ENCODE measurements around the gene NFIA. TPM values are rescaled to one million over a fixed set of nuclear protein-coding genes. Genes with fewer than 3 reads are reported as not detected.

The NFIA gene
- polyA plus RNA-seq, 3 donors: 1.4 to 5.3 (median 2.4) TPM

DNA sequence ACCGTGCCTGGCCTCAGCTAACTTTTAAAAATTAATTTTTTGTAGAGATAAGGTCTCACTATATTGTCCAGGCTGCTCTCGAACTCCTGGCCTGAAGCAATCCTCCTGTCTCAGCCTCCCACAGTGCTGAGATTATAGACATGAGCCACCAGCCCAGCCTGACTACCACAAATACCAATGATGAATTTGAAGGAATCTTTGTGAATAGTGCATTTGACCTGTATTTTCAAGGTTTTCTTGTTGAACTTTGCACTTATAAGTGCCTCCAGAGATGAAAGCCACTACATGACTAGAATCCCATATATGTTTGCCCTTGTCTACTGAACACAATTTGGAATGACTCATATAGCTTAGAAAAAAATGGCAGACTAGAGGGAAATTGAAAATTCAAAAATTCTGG, 297.3 kb downstream of the NFIA start:
- intact Hi-C loops (cut with micrococcal nuclease): no loop called here
- no peaks in the 10 kb centered on the region for H3K27me3 Mint-ChIP-seq (ENCODE audit: low read depth in 3 of 3)

DNA sequence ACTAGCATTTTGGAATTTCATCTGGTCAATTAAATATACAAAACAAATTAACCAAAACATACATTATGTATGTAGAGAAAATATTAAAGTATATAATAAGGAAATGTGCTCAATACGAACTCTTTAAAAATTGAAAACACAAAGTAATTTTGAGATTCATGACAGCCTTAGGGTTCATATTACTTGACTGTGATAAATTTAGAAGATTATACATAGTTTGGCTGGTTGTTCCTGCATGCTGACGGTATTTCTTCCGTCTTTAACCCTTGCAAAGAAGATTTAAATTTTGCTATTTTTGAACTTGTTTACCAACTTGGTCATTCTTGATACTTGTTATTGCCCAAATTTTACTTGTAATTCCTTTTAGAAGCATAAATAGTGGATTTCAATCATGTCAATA, 298.2 kb downstream of the NFIA start:
- Histone ChIP-seq H3K4me2 (replicated peaks; ENCODE audit: extremely low read depth, low read length, poor library complexity, severe bottlenecking) (no peak overlapping the region), H2AFZ (ENCODE audit: insufficient read depth, low read depth, low read length, poor library complexity, severe bottlenecking) (no peak overlapping the region), H3K27ac (ENCODE audit: low read depth in 1 of 2, low read length in 2 of 2) (no peak overlapping the region), H3K9me3 (replicated peaks in 1 of 2; ENCODE audit: control insufficient read depth in 1 of 2, insufficient read depth in 1 of 2, low read length in 2 of 2) (no peaks in the 10 kb centered on the region), H3K27me3 (ENCODE audit: control insufficient read depth in 2 of 2, insufficient read depth in 2 of 2, low read length in 2 of 2) (no peaks in the 10 kb centered on the region), H3K9ac (ENCODE audit: insufficient read depth, low read length, poor library complexity, severe bottlenecking) (no peak overlapping the region), H3K4me3 (replicated peaks in 1 of 3; ENCODE audit: low read depth in 2 of 3, low read length in 3 of 3) (no peak overlapping the region), H4K20me1 (ENCODE audit: insufficient read depth, low read length) (no peaks in the 10 kb centered on the region), H3K36me3 (replicated peaks in 1 of 2; ENCODE audit: control insufficient read depth in 1 of 2, insufficient read depth in 2 of 2, low read length in 2 of 2) (peaks cover 0 to 7% of the 10 kb centered on the region in 2 donors), H3K79me2 (ENCODE audit: insufficient read depth, low read length) (no peaks in the 10 kb centered on the region), H3K4me1 (ENCODE audit: control insufficient read depth in 1 of 2, insufficient read depth in 2 of 2, low read length in 2 of 2) (no peaks in the 10 kb centered on the region)
- Mint-ChIP-seq H3K27ac (no peak overlapping the region), H3K27me3 (ENCODE audit: low read depth in 3 of 3) (no peaks in the 10 kb centered on the region), H3K9me3 (no peaks in the 10 kb centered on the region), H3K4me1 (peaks cover 2% of the 10 kb centered on the region), H3K36me3 (peaks cover 10 to 16% of the 10 kb centered on the region in 2 donors), H3K4me3 (no peak overlapping the region)
- no CpG with 5 or more reads among the region's 3 CpGs for WGBS (ENCODE audit: insufficient coverage)
- intact Hi-C loops (cut with micrococcal nuclease): no loop called here
- TF ChIP-seq, protein P1, sequence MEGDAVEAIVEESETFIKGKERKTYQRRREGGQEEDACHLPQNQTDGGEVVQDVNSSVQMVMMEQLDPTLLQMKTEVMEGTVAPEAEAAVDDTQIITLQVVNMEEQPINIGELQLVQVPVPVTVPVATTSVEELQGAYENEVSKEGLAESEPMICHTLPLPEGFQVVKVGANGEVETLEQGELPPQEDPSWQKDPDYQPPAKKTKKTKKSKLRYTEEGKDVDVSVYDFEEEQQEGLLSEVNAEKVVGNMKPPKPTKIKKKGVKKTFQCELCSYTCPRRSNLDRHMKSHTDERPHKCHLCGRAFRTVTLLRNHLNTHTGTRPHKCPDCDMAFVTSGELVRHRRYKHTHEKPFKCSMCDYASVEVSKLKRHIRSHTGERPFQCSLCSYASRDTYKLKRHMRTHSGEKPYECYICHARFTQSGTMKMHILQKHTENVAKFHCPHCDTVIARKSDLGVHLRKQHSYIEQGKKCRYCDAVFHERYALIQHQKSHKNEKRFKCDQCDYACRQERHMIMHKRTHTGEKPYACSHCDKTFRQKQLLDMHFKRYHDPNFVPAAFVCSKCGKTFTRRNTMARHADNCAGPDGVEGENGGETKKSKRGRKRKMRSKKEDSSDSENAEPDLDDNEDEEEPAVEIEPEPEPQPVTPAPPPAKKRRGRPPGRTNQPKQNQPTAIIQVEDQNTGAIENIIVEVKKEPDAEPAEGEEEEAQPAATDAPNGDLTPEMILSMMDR (IDR thresholded peaks at IDR 0.05): no peak
- no peak for DNase-seq

More for the DNA sequence above, 297.3 kb downstream of the NFIA start:
- Histone ChIP-seq H3K9ac (ENCODE audit: insufficient read depth, low read length, poor library complexity, severe bottlenecking) (no peak overlapping the region), H3K79me2 (ENCODE audit: insufficient read depth, low read length) (no peaks in the 10 kb centered on the region), H3K27ac (ENCODE audit: low read depth in 1 of 2, low read length in 2 of 2) (no peak overlapping the region), H2AFZ (ENCODE audit: insufficient read depth, low read depth, low read length, poor library complexity, severe bottlenecking) (no peak overlapping the region), H3K9me3 (replicated peaks in 1 of 2; ENCODE audit: control insufficient read depth in 1 of 2, insufficient read depth in 1 of 2, low read length in 2 of 2) (no peaks in the 10 kb centered on the region), H3K27me3 (ENCODE audit: control insufficient read depth in 2 of 2, insufficient read depth in 2 of 2, low read length in 2 of 2) (no peaks in the 10 kb centered on the region), H4K20me1 (ENCODE audit: insufficient read depth, low read length) (no peaks in the 10 kb centered on the region), H3K36me3 (replicated peaks in 1 of 2; ENCODE audit: control insufficient read depth in 1 of 2, insufficient read depth in 2 of 2, low read length in 2 of 2) (peaks cover 0 to 7% of the 10 kb centered on the region in 2 donors), H3K4me3 (replicated peaks in 1 of 3; ENCODE audit: low read depth in 2 of 3, low read length in 3 of 3) (no peak overlapping the region), H3K4me2 (replicated peaks; ENCODE audit: extremely low read depth, low read length, poor library complexity, severe bottlenecking) (no peak overlapping the region), H3K4me1 (ENCODE audit: control insufficient read depth in 1 of 2, insufficient read depth in 2 of 2, low read length in 2 of 2) (no peaks in the 10 kb centered on the region)
- Mint-ChIP-seq H3K4me1 (peaks cover 2% of the 10 kb centered on the region), H3K36me3 (peaks cover 7 to 15% of the 10 kb centered on the region in 2 donors), H3K9me3 (no peaks in the 10 kb centered on the region), H3K27ac (no peak overlapping the region), H3K4me3 (no peak overlapping the region)
- no CpG with 5 or more reads among the region's 2 CpGs for WGBS (ENCODE audit: insufficient coverage)
- DNase-seq: no peak
- TF ChIP-seq, protein P1 (IDR thresholded peaks at IDR 0.05): no peak
